GM18499 (cell line): ENCODE measurements around the gene LOXL1.
"Not testable (repeated sequence)": the region's sequence is repeated elsewhere in the genome, so short reads cannot be mapped to it uniquely, and the experiment has no call there.

Experiments used
- ATAC-seq: cut with Tn5 transposase; IDR thresholded peaks from one replicate; pipeline ENCODE4 v1.9.1; 2021; ENCODE audit warnings: moderate number of reproducible peaks; ENCODE audit not compliant: insufficient read depth, unreplicated experiment

LOXL1 gene

DNA sequence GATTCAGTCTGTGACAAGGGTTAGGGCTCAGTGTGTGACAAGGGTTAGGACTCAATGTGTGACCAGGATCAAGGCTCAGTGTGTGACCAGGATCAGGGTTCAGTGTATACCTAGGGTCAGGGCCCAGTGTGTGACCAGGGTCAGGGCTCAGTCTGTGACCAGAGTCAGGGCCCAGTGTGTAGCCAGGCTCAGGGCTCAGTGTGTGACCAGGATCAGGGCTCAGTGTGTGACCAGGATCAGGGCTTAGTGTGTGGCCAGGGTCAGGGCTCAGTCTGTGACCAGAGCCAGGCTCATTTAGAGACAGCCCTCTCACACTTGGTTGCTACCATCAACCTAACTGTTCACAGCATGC, 24.2 kb downstream of the LOXL1 start:
- no peak for ATAC-seq

- no peak for ATAC-seq
Observed at GRCh38 chr15:73950831-73951561, 24.7 kb downstream of the LOXL1 start.

- no peak for ATAC-seq
Observed at GRCh38 chr15:73951601-73952000, 25.3 kb downstream of the LOXL1 start.

GRCh38 chr15:73952171-73952912, 26.1 kb downstream of the LOXL1 start:
- no peak for ATAC-seq

DNA sequence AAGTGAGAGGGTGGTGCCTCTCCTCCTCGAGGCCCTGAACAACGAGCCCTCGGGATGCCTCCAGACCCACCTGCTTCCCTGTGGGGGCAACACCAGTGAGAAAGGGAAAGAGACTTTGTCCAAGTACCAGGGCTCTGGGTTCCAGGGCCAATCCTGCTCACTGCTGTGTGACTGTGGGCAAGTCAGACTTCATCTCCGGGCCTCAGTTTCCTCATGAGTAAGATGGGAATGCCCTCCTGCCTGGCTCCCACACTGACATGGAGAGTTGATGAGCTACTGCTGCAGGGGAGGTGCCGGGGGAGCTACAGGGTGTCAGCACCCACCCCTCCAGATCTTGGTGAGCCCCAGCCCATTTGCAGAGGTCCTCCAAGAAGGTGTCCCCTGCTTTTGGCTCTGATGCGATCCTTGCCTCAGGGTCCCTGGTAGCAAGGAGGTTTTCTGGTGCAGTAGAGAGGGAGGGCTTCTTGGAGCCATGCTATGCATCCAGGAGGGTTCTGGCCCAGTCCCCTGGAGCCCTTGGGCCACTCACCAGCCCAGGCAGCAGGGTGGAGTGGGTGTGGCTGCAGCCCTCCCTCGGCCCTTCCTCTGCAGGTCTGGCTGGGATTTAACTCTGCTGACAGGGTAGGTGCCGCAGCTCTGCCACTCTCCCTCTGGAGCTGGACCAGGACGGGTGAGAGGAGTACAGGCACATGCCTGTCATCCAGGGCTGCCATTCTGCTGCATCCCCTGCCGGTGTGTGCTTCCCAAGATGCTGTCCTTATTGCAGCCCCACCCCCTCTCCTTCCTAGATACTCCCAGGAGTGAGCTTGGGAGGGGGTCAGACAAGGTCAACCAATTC, 26.9 kb downstream of the LOXL1 start:
- ATAC-seq: no peak

DNA sequence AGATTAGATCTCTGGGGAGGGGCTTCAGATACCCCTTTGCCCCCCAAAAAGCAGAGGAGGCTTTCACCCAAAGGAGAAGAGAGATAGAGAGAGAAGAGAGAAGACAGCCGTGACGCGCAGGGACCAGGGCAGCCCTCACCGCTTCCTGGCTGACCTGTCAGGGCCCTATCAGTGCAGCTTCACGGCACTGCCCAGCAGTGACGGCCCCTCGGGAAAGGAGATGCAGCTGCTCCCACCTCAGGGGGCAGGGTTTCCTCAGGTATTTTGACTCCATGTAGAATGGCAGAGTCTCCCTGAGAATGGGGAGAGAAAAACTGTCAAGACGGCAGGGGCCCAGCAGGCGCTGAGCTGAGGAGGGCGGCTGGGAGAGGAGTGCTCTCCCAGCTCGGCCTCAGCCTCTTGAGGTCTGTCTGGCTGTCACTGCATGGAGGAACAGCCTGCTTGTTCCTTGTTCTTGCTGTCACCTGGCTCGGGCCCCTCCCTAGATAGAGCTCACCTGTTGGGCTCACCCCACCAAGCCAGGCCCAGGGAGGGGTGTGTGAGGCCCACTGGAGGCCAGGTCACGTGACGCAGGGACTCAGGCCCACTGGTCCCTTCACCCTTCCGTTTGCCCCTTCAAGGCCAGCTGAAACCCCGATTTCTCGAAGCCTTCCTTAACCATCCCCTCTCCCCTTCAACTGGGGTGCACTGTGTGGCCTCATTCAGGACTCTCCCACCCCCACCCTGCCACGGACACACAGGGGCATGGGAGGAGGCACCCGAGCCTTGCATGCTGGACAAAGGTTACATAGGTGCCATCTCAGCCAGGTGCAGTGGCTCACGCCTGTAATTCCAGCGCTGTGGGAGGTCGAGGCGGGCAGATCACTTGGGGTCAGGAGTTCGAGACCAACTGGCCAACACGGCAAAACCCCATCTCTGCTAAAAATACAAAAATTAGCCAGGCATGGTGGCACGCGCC, 28.2 kb downstream of the LOXL1 start:
- ATAC-seq: no peak

DNA sequence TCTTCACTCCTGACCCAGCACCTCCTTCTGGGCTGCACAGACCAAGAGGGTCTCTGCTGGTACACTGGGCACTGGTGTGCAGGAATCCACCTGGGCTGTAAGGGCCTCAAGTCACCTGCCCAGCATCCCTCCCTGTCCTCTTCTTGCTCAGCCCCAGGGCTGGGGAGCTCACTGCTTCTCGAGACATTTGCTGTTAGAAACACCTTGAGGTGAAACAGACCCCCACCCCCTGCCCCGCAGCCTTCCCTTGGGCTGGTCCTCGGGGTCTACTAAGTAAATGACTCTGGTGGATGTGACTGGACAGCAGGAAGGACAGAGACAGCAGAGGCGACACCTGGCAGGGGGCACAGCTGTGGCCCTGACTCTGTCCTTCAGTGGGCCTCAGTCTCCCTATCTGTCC, 29.1 kb downstream of the LOXL1 start:
- ATAC-seq: no peak

DNA sequence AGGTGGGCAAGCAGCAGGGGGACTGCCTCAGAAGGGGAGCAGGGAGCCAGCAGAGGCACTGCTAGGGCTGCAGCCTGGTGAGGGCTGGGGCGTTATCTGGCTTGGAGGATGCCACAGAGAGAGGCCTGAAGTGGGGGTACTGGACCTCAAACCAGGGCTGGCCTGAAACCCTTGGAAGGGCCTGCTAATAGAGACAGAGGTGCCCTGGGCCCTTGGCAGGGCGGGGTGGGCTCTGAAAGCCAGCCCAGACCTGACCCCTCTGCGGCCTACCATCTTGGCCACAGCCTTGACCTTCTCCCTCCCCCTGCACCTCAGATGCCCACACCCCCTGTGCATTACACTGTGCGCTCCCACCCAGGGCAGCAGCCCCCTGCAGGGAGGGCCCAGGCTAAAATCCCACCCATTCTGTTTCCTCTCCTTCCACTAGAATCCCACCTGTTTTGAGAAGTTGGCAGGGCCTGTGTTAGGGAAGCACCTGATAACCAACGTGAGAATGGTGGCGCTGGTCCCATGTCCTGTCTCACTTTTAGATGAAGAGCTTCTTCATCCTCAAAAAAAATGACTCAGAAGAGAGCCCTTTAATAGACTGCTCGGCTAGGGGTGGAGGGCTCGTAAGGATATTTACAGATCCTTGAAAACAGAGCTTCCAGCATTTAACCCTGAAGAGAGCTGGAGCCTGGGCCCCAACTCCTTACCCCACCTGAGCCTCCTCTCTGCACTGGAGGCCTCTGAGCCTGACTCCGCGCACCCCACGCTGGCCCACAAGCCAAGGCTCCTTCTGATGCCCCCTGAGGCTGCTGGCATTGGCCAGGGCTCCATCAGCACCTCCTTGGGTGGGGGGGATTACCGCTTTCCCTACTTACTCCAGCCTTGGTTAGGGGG, 29.8 kb downstream of the LOXL1 start:
- ATAC-seq: no peak

GRCh38 chr15:73956743-73957135, 30.5 kb downstream of the LOXL1 start:
- ATAC-seq: no peak

DNA sequence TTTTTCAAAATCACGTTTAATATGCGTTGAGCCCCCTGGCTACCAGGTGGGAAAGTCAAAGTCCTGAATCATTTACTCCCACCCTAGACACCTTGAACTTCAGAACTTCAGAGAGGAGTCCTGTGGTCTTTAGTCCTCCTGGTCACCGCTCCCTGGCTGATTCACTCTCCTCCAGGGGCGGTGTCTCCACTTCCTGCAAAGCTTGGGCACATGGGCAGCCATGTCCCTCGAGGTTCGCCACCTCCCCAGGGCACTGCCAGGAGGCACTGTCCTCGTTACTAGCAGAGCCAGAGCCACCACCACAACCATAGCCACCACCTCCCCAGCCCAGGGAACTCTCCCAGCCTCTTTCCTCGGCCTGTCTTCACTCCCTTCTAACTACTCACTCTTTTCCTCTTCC, 31.0 kb downstream of the LOXL1 start:
- no peak for ATAC-seq

DNA sequence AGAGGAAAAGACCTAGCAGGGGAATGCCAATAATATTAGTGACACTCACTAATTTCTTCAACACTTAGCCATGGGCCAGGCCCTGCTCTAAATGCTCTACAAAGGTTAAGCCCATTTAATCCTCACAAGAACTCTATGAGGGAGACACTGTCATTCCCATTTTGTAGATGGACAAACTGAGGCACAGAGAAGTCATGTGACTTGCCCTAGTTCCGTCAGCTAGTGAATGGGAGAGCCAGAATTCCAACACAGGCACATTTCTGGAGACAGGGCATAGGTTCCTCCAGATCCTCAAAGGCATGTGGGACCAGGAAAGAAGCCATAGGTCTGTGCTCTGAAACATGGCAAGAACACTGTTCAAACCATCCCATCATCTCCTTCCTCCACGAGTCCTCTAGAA, 31.5 kb downstream of the LOXL1 start:
- no peak for ATAC-seq

- no peak for ATAC-seq
Observed at GRCh38 chr15:73959012-73959581, 32.8 kb downstream of the LOXL1 start.

GRCh38 chr15:73959801-73960200, 33.5 kb downstream of the LOXL1 start:
- no peak for ATAC-seq

DNA sequence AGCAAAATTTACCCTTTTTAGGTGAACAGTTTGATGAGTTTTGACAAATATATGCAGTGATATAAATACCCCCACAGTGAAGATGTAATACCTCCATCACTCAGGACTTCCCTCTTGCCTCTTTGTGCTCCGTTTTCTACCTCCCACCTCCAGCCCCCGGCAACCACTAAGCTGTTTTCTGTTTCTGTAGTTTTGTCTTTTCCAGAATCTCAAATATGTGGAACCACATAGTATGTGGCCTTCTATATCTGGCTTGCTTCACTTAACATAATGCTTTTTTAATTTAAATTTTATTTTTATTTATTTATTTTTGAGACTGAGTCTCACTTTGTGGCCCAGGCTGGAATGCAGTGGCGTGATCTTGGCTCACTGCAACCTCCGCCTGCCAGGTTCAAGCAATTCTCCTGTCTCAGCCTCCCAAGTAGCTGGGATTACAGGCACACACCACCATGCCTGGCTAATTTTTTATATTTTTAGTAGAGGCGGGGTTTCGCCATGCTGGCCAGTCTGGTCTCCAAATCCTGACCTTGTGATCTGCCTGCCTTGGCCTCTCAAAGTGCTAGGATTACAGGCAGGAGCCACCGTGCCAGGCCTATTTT, 34.3 kb downstream of the LOXL1 start:
- ATAC-seq: not testable (repeated sequence)

DNA sequence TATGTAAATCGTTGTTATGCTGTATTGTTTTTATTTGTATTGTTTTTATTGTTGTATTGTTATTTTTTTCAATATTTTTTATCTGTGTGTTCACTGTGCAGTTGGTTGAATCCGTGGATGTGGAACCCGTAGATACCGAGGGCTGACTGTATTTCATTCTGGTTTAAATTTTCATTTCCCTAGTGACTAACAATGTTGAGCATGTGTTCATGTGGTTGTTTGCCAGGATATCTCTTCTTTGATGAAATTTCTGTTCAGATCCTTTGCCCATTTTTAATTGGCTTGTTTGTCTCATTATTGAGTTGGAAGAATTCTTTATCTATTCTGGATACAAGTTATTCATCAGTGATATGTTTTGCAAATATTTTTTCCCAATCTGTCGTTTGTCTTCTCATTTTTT, 36.2 kb downstream of the LOXL1 start:
- no peak for ATAC-seq

DNA sequence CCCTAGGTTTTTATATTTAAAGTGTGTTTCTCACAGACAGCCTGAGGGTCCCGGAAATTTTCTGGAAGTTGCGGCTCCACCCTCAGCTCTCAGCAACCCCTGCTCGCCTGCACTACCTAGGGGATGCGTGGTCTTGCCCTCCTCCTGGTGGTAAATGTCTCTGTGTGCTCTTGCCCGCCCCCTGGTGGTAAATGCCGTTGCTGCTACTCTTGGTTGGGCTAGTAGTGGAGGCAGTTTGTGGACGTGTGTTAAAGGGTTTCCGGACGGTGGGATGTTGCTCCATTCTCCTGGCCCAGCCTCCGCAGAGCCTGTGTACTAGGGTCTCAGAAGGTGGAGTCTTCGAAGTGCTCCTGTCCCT, 38.5 kb downstream of the LOXL1 start:
- no peak for ATAC-seq

DNA sequence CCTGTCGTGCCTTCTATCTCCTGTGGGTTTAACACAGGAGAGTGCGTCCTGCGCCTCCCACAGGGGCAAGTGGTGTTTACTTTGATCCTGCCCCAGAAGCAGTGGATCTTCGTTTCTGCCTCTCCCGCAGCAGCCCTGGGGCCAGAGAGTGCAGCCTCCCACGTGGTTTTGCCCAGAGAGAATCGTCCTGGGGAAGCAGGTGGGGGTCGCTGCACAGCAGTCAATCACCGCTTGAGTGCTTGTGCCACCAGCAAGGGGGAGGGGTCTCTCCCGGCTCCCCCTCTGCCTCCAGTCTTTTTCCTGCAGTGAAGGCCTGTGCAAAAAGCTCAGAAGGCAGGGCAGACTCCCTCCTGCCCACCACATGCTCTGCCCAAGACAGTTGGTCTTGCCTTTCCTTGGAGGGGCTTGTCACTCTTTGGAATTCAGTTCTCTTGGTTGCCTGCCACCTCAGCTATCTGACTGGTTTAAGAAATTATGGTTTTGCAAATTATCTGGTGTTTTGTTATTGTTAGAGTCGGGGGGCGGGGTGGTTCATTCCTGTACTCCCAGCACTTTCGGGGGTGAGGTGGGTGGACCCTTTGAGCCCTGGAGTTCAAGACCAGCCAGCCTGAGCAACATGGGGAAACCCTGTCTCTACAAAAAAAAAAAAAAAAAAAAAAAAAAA, 39.0 kb downstream of the LOXL1 start:
- no peak for ATAC-seq

DNA sequence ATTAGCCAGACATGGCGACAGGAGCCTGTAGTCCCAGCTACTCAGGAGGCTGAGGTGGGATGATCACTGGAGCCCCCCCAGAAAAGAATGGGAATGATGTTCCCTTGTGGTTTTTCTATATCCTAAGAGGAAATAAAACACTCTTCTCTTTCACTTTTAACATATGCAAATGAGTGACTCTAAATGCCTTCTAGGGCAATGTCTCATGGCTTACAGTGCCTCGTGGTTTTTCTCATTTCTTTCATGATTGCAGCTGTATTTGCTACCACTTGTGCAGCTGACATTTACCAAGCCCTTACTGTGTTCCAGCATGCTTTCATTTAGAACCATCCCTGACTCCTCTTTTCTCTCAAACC, 39.5 kb downstream of the LOXL1 start:
- no peak for ATAC-seq
